Measurements from ENCODE around the gene TTC4.

- TF ChIP-seq CTCF (IDR thresholded peaks at IDR 0.05) (no peak), POLR2AphosphoS5 (IDR thresholded peaks at IDR 0.05; ENCODE audit: low read depth, low read length) (no peak), REST (IDR thresholded peaks at IDR 0.05; ENCODE audit: insufficient read depth in 1 of 2, low read depth in 2 of 2, low read length in 1 of 2) (no peak), SIN3A (IDR thresholded peaks at IDR 0.05; ENCODE audit: borderline replicate concordance, insufficient read depth, low read depth, low read length) (no peak), TCF7L2 (IDR thresholded peaks at IDR 0.05; ENCODE audit: low read depth, low read length) (no peak)
Observed at GRCh38 chr1:54745274-54745673, 29.6 kb downstream of the TTC4 start.

Data from Panc1 (cell line).